ENCODE results near the gene GOLIM4. TPM values are rescaled to one million over a fixed set of nuclear protein-coding genes. Genes with fewer than 3 reads are reported as not detected.

GOLIM4 gene
- total and polyA plus RNA-seq, 2 of the 13 experiments (the other 11 are each of a cell fraction or from before 2014, with no cell fraction given), result 10.9 to 47.7 TPM

DNA sequence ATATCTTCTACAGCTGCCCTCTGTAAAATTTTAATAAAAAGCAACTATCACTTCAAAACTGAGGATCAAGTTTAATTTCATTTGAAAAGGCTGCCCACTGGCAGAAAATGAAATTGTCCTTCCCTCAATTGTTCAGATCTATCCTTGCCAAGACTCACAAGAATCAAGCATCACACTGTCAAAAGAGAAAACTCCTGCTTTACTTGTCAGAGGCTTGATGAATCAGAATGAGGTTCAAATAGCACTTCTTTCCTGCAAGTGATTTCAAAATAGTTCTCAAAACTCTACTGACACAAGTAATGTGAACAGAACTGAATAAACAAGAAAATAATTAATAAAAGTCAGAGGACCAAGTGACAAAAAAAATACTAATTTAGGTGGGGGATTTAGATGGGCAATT lies 70.6 kb downstream of the GOLIM4 start:
- no TSS peak for BruUV-seq (replicated peaks)
- DNase-seq (ENCODE audit: low spot score) (no peak), ATAC-seq (no peak), FAIRE-seq (no peak)
- H4K20me1 ChIP-seq (ENCODE audit: insufficient read depth, low read length), result no peaks in the 10 kb centered on the region
- no peak overlapping the region for H2AFZ ChIP-seq (ENCODE audit: low read length)
- no peak overlapping the region for H3K4me2 ChIP-seq (ENCODE audit: low read depth, low read length)
- H3K36me3 ChIP-seq (replicated peaks in 1 of 2; ENCODE audit: control insufficient read depth in 1 of 2, insufficient read depth in 2 of 2, low read length in 2 of 2), result peaks cover 15 to 78% of the 10 kb centered on the region in 2 experiments
- H3K4me3 ChIP-seq (replicated peaks in 1 of 3; ENCODE audit: insufficient read depth in 1 of 3, low read depth in 2 of 3, low read length in 3 of 3), result no peak overlapping the region
- H3K27ac ChIP-seq (ENCODE audit: extremely low read length, insufficient read depth, low read length), result no peak overlapping the region
- no peaks in the 10 kb centered on the region for H3K79me2 ChIP-seq (ENCODE audit: insufficient read depth, low read length)
- TF ChIP-seq SALL1 (CRISPR knock-in tag; IDR thresholded peaks at IDR 0.05), result no peak
- no peak for TF ChIP-seq TOE1 (CRISPR knock-in tag; IDR thresholded peaks at IDR 0.05)
- TF ChIP-seq PHF20 (CRISPR knock-in tag; IDR thresholded peaks at IDR 0.05), result no peak
- TF ChIP-seq, protein P1, sequence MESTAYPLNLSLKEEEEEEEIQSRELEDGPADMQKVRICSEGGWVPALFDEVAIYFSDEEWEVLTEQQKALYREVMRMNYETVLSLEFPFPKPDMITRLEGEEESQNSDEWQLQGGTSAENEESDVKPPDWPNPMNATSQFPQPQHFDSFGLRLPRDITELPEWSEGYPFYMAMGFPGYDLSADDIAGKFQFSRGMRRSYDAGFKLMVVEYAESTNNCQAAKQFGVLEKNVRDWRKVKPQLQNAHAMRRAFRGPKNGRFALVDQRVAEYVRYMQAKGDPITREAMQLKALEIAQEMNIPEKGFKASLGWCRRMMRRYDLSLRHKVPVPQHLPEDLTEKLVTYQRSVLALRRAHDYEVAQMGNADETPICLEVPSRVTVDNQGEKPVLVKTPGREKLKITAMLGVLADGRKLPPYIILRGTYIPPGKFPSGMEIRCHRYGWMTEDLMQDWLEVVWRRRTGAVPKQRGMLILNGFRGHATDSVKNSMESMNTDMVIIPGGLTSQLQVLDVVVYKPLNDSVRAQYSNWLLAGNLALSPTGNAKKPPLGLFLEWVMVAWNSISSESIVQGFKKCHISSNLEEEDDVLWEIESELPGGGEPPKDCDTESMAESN (CRISPR knock-in tag; conservative IDR thresholded peaks at IDR 0.05), result no peak
- TF ChIP-seq, protein P2, sequence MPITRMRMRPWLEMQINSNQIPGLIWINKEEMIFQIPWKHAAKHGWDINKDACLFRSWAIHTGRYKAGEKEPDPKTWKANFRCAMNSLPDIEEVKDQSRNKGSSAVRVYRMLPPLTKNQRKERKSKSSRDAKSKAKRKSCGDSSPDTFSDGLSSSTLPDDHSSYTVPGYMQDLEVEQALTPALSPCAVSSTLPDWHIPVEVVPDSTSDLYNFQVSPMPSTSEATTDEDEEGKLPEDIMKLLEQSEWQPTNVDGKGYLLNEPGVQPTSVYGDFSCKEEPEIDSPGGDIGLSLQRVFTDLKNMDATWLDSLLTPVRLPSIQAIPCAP (CRISPR knock-in tag; IDR thresholded peaks at IDR 0.05; ENCODE audit: low read depth), result no peak
- H3K9ac ChIP-seq (ENCODE audit: insufficient read depth, low read depth, low read length), result no peak overlapping the region
- no peaks in the 10 kb centered on the region for H3K9me3 ChIP-seq (ENCODE audit: low read length)
- no peaks in the 10 kb centered on the region for H3K27me3 ChIP-seq (ENCODE audit: control insufficient read depth in 1 of 2, insufficient read depth in 2 of 2, low read length in 2 of 2)
- in situ Hi-C loops (cut with HindIII; ENCODE audit: extremely low pct_ligation_motif_present, low pct_unique_long_range_greater_than_20kb) (no loop called here), intact Hi-C loops (cut with micrococcal nuclease; ENCODE audit: unreplicated experiment) (loop anchor here (1.0 kb wide), 1 partner anchor 33 kb away; no protein-coding TSS in a partner anchor)
- ChIA-PET CTCF (ENCODE audit: low intra/inter-chr PET ratio, low total read pairs) (no interaction called here), POLR2A (no interaction called here)
- no peaks in the 10 kb centered on the region for H3K4me1 ChIP-seq (ENCODE audit: insufficient read depth, low read length)

DNA sequence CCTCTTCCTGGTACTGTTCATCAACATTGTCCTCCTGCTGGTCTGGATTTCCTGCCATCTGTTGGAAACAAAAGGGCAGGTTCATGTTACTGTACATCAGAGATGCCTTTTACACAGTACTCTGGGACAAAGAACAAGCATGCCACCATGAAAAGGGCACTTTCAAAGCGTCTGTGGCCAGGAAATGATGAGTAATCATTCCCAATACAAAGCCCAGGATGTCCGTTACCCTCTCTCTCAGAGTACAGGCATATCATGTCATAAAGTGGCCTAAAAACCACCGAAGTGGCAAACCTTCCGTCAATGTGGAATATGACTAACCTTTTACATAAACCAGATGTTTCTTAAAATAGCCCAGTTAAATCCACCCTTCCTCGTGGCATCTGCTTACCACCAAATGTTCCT lies 71.2 kb downstream of the GOLIM4 start:
- WGBS (ENCODE audit: low lambda C conversion rate), result 95% methylated on average over 5 of the region's 5 CpGs
- in situ Hi-C loops (cut with HindIII; ENCODE audit: extremely low pct_ligation_motif_present, low pct_unique_long_range_greater_than_20kb) (no loop called here), intact Hi-C loops (cut with micrococcal nuclease; ENCODE audit: unreplicated experiment) (no loop called here)
- H4K20me1 ChIP-seq (ENCODE audit: insufficient read depth, low read length), result no peaks in the 10 kb centered on the region
- FAIRE-seq (no peak), ATAC-seq (no peak), DNase-seq (ENCODE audit: low spot score) (no peak)
- TF ChIP-seq HES4 (CRISPR knock-in tag; IDR thresholded peaks at IDR 0.05; ENCODE audit: borderline replicate concordance) (no peak), MAFK (conservative IDR thresholded peaks at IDR 0.05 in 1 of 2, IDR thresholded peaks at IDR 0.05 in 1 of 2; ENCODE audit: low read length in 2 of 2) (peak in 1 of 2 experiments; percentile 49; a peak in 2 of 4 replicates)
- BruUV-seq (replicated peaks), result no TSS peak
- no peaks in the 10 kb centered on the region for H3K4me1 ChIP-seq (ENCODE audit: insufficient read depth, low read length)
- no peak overlapping the region for H2AFZ ChIP-seq (ENCODE audit: low read length)
- no peaks in the 10 kb centered on the region for H3K9me3 ChIP-seq (ENCODE audit: low read length)
- peaks cover 15 to 73% of the 10 kb centered on the region in 2 experiments for H3K36me3 ChIP-seq (replicated peaks in 1 of 2; ENCODE audit: control insufficient read depth in 1 of 2, insufficient read depth in 2 of 2, low read length in 2 of 2)
- ChIA-PET CTCF (ENCODE audit: low intra/inter-chr PET ratio, low total read pairs) (no interaction called here), POLR2A (no interaction called here)
- no peak overlapping the region for H3K4me2 ChIP-seq (ENCODE audit: low read depth, low read length)
- H3K27ac ChIP-seq (ENCODE audit: extremely low read length, insufficient read depth, low read length), result no peak overlapping the region
- no peaks in the 10 kb centered on the region for H3K27me3 ChIP-seq (ENCODE audit: control insufficient read depth in 1 of 2, insufficient read depth in 2 of 2, low read length in 2 of 2)
- H3K79me2 ChIP-seq (ENCODE audit: insufficient read depth, low read length), result no peaks in the 10 kb centered on the region
- H3K9ac ChIP-seq (ENCODE audit: insufficient read depth, low read depth, low read length), result no peak overlapping the region
- no peak overlapping the region for H3K4me3 ChIP-seq (replicated peaks in 1 of 3; ENCODE audit: insufficient read depth in 1 of 3, low read depth in 2 of 3, low read length in 3 of 3)

Data from HepG2 (cell line).